ENCODE results near the gene MT3. TPM values are rescaled to one million over a fixed set of nuclear protein-coding genes. Genes with fewer than 3 reads are reported as not detected.
"Not testable (repeated sequence)": the region's sequence is repeated elsewhere in the genome, so short reads cannot be mapped to it uniquely, and the experiment has no call there.

Gene MT3
- total RNA-seq, 2 experiments from 2014 or later = 1.8 to 2.5 TPM

- Mint-ChIP-seq H3K4me3 (no peak overlapping the region), H3K27ac (no peak overlapping the region), H3K9me3 (no peaks in the 10 kb centered on the region), H3K36me3 (ENCODE audit: low read depth) (no peaks in the 10 kb centered on the region), H3K27me3 (peaks cover 32% of the 10 kb centered on the region), H3K4me1 (no peaks in the 10 kb centered on the region)
- ChIA-PET CTCF (interaction anchor here (1.1 kb wide), 1 partner anchor 27 kb away, joined by 5 read pairs; no protein-coding TSS in a partner anchor), POLR2A (no interaction called here)
- no peak for DNase-seq
These were observed 28.9 kb upstream of the MT3 start for GRCh38 chr16:56560447-56560846.

DNA sequence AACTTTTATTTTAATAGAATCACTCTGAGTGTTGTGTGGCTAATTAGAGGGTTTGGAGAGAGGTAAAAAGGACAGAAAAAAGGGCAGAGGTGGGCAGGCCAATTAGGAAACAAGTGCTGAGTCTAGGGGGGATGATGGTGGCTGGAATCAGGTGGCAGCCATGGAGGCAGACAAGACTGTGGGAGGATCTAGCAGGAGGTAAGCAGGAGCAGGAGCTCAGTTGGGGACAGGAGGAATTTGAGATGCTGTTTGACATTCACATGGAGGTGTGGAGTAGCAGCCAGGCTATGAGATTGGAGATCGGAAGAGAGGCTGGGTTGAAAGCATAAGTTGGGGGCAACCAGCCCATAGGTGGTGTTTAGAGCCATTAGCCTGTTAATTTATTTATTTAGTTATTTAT, 28.2 kb upstream of the MT3 start:
- Mint-ChIP-seq H3K4me3 (no peak overlapping the region), H3K36me3 (ENCODE audit: low read depth) (no peaks in the 10 kb centered on the region), H3K4me1 (peaks cover 2% of the 10 kb centered on the region), H3K9me3 (no peaks in the 10 kb centered on the region), H3K27me3 (peaks cover 27% of the 10 kb centered on the region), H3K27ac (no peak overlapping the region)
- CTCF ChIA-PET = interaction anchor here (1.1 to 1.4 kb wide), 2 partner anchors 27 to 141 kb away, joined by 5 read pairs; no protein-coding TSS in a partner anchor
- no peak for DNase-seq
- POLR2A ChIA-PET = no interaction called here

GRCh38 chr16:56564793-56565477, 24.4 kb upstream of the MT3 start, which contains the start of gene MT4:
MT4 (plus strand) TSS chr16:56565073; CDS start chr16:56565129, 56 bp downstream.
- Mint-ChIP-seq H3K36me3 (ENCODE audit: low read depth) (no peaks in the 10 kb centered on the region), H3K4me3 (no peak within 1 kb of the TSS), H3K9me3 (no peaks in the 10 kb centered on the region), H3K4me1 (peaks cover 7% of the 10 kb centered on the region), H3K27ac (no peak within 1 kb of the TSS), H3K27me3 (peaks cover 14% of the 10 kb centered on the region)
- no peak for DNase-seq
- ChIA-PET CTCF (interaction anchor here (0.8 to 1.5 kb wide), 2 partner anchors 11 to 17 kb away, joined by 3 to 4 read pairs; no protein-coding TSS in a partner anchor), POLR2A (no interaction called here)

- Mint-ChIP-seq H3K4me1 (peaks cover 7% of the 10 kb centered on the region), H3K4me3 (no peak overlapping the region), H3K27me3 (peaks cover 10% of the 10 kb centered on the region), H3K27ac (no peak overlapping the region), H3K9me3 (peaks cover 4% of the 10 kb centered on the region), H3K36me3 (ENCODE audit: low read depth) (no peaks in the 10 kb centered on the region)
- ChIA-PET CTCF (interaction anchor here (1.0 kb wide), 1 partner anchor 132 kb away, joined by 5 read pairs; no protein-coding TSS in a partner anchor), POLR2A (interaction anchor here (1.1 kb wide), 1 partner anchor 132 kb away, joined by 3 read pairs; no protein-coding TSS in a partner anchor)
- DNase-seq = no peak
These were observed 19.4 kb upstream of the MT3 start for GRCh38 chr16:56569971-56570370.

DNA sequence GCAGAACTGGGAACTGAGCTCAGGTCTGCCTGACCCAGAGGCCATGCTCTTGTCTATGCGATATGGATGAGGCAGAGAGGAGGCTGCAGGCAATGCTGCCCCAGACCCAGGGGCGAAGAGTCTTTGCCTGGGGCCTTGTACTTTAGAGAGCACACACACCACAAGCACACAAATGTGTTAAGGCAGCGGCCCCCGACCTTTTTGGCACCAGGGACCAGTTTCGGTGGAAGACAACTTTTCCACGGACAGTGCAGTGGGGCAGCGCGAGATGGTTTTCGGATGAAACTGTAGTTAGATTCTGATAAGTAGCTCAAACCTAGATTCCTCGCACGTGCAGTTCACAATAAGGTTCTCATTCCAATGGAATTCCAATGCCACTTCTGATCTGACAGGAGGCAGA, 17.8 kb upstream of the MT3 start:
- peaks cover 4% of the 10 kb centered on the region for H3K9me3 Mint-ChIP-seq
- no peaks in the 10 kb centered on the region for H3K36me3 Mint-ChIP-seq (ENCODE audit: low read depth)
- no peak for DNase-seq
- H3K4me1 Mint-ChIP-seq = peaks cover 2% of the 10 kb centered on the region
- POLR2A ChIA-PET = no interaction called here
- H3K27ac Mint-ChIP-seq = no peak overlapping the region
- peaks cover 13% of the 10 kb centered on the region for H3K27me3 Mint-ChIP-seq
- CTCF ChIA-PET = no interaction called here
- no peak overlapping the region for H3K4me3 Mint-ChIP-seq

- no peaks in the 10 kb centered on the region for H3K36me3 Mint-ChIP-seq (ENCODE audit: low read depth)
- POLR2A ChIA-PET = no interaction called here
- peaks cover 9% of the 10 kb centered on the region for H3K27me3 Mint-ChIP-seq
These were observed 14.7 kb upstream of the MT3 start for GRCh38 chr16:56574625-56575024.

DNA sequence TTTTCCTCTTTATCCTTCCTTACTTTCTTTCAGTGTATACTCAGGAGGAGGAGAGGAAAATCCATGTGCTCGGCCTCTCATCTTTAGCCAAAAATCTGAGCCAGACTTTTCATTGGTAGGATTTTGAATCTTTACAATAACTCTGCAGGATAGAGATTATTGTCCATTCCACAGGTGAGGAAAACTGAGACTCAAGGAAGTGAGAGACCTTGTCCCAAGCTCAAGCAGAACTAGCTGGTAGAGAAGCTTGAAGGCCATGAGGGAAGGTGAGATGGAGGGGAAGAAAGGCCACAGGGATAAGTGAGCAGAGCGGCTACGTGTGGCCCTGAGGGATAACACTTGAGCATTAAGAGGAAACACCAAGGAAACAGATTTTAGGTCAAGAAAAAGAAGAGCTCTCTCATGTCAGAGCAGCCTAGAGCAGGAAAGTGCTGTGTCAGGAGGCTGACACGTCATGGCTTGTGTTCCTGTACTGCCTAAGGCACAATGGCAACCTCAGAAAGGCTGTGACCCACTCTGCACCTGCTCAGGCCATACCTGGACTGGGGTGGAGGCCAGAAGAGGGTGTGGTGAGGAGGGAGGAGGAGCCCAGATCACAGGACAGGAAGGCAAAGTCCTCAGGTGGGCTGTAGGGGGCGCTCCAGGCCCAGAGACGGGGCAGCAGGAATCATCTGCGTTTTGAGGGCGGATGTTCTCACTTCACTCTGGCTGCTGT, 12.6 kb upstream of the MT3 start:
- DNase-seq = peak; percentile 91
- H3K27ac Mint-ChIP-seq = no peak overlapping the region

More at GRCh38 chr16:56574625-56575024, 14.7 kb upstream of the MT3 start:
- DNase-seq = no peak
- CTCF ChIA-PET = no interaction called here
- H3K27ac Mint-ChIP-seq = no peak overlapping the region
- peaks cover 4% of the 10 kb centered on the region for H3K9me3 Mint-ChIP-seq
- H3K4me1 Mint-ChIP-seq = peaks cover 8% of the 10 kb centered on the region
- no peak overlapping the region for H3K4me3 Mint-ChIP-seq

GRCh38 chr16:56577300-56577625, 12.1 kb upstream of the MT3 start:
- Mint-ChIP-seq H3K27me3 (peaks cover 17% of the 10 kb centered on the region), H3K27ac (no peak overlapping the region), H3K36me3 (ENCODE audit: low read depth) (no peaks in the 10 kb centered on the region), H3K9me3 (peaks cover 4% of the 10 kb centered on the region), H3K4me1 (peaks cover 8% of the 10 kb centered on the region), H3K4me3 (no peak overlapping the region)
- CTCF ChIA-PET = interaction anchor here (0.6 to 3.0 kb wide), 16 partner anchors 9 to 292 kb away, joined by 3 to 107 read pairs (median 5); partner anchors contain the start of genes MT1E and MT2A
- POLR2A ChIA-PET = interaction anchor here (1.0 to 2.4 kb wide), 4 partner anchors 31 to 275 kb away, joined by 3 to 19 read pairs (median 6); partner anchors contain the start of genes MT1X and MT2A
- DNase-seq = no peak

More for the DNA sequence above, 12.6 kb upstream of the MT3 start:
- Mint-ChIP-seq H3K4me1 (peaks cover 8% of the 10 kb centered on the region), H3K36me3 (ENCODE audit: low read depth) (no peaks in the 10 kb centered on the region), H3K4me3 (no peak overlapping the region), H3K9me3 (peaks cover 4% of the 10 kb centered on the region), H3K27me3 (peaks cover 14% of the 10 kb centered on the region)
- ChIA-PET CTCF (interaction anchor here (0.6 to 3.0 kb wide), 25 partner anchors 10 to 293 kb away, joined by 3 to 107 read pairs (median 4); partner anchors contain the start of genes MT1E and MT2A), POLR2A (interaction anchor here (0.7 to 2.4 kb wide), 5 partner anchors 24 to 275 kb away, joined by 3 to 19 read pairs (median 4); partner anchors contain the start of genes MT1X and MT2A)

- H3K36me3 Mint-ChIP-seq (ENCODE audit: low read depth) = no peaks in the 10 kb centered on the region
- no peak for DNase-seq
- ChIA-PET CTCF (no interaction called here), POLR2A (no interaction called here)
- H3K27ac Mint-ChIP-seq = no peak overlapping the region
- no peaks in the 10 kb centered on the region for H3K9me3 Mint-ChIP-seq
- H3K4me1 Mint-ChIP-seq = peaks cover 8% of the 10 kb centered on the region
- H3K27me3 Mint-ChIP-seq = peaks cover 32% of the 10 kb centered on the region
- no peak overlapping the region for H3K4me3 Mint-ChIP-seq
These were observed 8.8 kb upstream of the MT3 start for GRCh38 chr16:56580391-56581048.

- POLR2A ChIA-PET = interaction anchor here (1.2 to 1.4 kb wide), 3 partner anchors 26 to 100 kb away, joined by 3 to 4 read pairs (median 4); partner anchors contain the start of genes MT1G, MT1X and MT2A
- not testable (repeated sequence) for DNase-seq
- CTCF ChIA-PET = interaction anchor here (1.2 kb wide), 1 partner anchor 119 kb away, joined by 7 read pairs; no protein-coding TSS in a partner anchor
These were observed 6.4 kb upstream of the MT3 start for GRCh38 chr16:56582911-56583310.

DNA sequence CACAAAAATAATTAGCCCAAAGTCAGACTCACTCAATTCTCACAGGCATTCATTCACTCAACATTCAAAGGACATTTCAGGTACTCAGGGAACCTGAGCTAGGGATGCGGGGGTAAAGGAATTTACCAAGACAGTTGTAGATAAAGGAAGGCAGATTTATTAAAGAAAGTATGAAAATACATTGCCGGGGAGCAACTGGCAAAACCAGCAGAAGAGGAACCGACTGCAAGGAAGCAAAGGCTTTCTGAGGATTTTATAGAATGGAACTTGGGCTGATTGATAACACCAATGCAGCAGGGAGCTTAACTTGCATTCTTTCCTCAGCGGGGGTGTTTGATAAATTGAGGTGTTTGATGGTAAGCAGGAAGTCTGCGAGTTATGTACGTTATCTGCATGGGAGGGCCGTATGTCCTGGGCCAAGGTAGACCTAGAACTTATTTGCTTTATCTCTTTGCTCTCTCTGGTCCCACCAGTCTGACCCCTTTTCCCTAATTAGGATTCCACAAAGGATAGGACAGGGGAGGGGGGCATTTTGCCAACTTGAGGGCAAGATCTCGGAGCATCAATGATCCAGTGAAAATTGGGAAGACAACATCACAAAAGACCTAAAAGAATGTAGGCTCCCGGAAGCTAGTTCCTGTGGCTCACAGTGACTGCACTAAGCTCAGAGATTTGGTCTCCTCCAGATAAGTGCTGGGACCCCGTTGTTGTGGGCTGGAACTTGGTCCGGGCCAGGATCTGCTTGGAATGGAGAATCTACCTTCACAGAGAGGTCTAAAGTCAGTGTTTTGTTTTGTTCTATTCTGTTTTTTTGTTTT, 5.8 kb upstream of the MT3 start:
- H3K27ac Mint-ChIP-seq = no peak overlapping the region
- H3K4me1 Mint-ChIP-seq = no peaks in the 10 kb centered on the region
- ChIA-PET POLR2A (no interaction called here), CTCF (interaction anchor here (0.6 to 1.0 kb wide), 2 partner anchors 118 to 119 kb away, joined by 3 read pairs; no protein-coding TSS in a partner anchor)
- no peaks in the 10 kb centered on the region for H3K9me3 Mint-ChIP-seq
- no peaks in the 10 kb centered on the region for H3K36me3 Mint-ChIP-seq (ENCODE audit: low read depth)
- DNase-seq = no peak
- no peak overlapping the region for H3K4me3 Mint-ChIP-seq
- H3K27me3 Mint-ChIP-seq = peaks cover 42% of the 10 kb centered on the region

More at GRCh38 chr16:56582911-56583310, 6.4 kb upstream of the MT3 start:
- H3K9me3 Mint-ChIP-seq; H3K4me3 Mint-ChIP-seq; H3K4me1 Mint-ChIP-seq; H3K27ac Mint-ChIP-seq; H3K36me3 Mint-ChIP-seq (ENCODE audit: low read depth): not testable (repeated sequence)
- peaks cover 37% of the 10 kb centered on the region for H3K27me3 Mint-ChIP-seq

GRCh38 chr16:56584276-56584675, 5.1 kb upstream of the MT3 start:
- no peak for DNase-seq
- ChIA-PET POLR2A (no interaction called here), CTCF (interaction anchor here (1.0 kb wide), 1 partner anchor 118 kb away, joined by 3 read pairs; no protein-coding TSS in a partner anchor)
- no peaks in the 10 kb centered on the region for H3K36me3 Mint-ChIP-seq (ENCODE audit: low read depth)
- peaks cover 47% of the 10 kb centered on the region for H3K27me3 Mint-ChIP-seq
- H3K4me3 Mint-ChIP-seq = no peak overlapping the region
- H3K27ac Mint-ChIP-seq = no peak overlapping the region
- peaks cover 3% of the 10 kb centered on the region for H3K4me1 Mint-ChIP-seq
- H3K9me3 Mint-ChIP-seq = no peaks in the 10 kb centered on the region
